AG09309 (cell line): ENCODE data around the gene ACOT7.
"Not testable (repeated sequence)": the region's sequence is repeated elsewhere in the genome, so short reads cannot be mapped to it uniquely, and the experiment has no call there.

ENCODE experiments used
- DNase-seq: peaks from one replicate; pipeline ENCODE4 v3.0.0-alpha.2; 2010; ENCODE audit warnings: low read depth
- H3K4me3 ChIP-seq: 2 replicates; pipeline ENCODE4 v1.5.1; 2011; ENCODE audit warnings: mild to moderate bottlenecking, low read depth, low read length, moderate library complexity; ENCODE audit not compliant: control insufficient read depth
- CTCF ChIP-seq: IDR thresholded peaks from 2 replicates; pipeline ENCODE4 v1.5.1; 2011; ENCODE audit warnings: mild to moderate bottlenecking, low read depth, low read length, inconsistent platforms; ENCODE audit not compliant: insufficient read depth, control insufficient read depth; ENCODE audit errors: missing control alignments

Gene ACOT7

DNA sequence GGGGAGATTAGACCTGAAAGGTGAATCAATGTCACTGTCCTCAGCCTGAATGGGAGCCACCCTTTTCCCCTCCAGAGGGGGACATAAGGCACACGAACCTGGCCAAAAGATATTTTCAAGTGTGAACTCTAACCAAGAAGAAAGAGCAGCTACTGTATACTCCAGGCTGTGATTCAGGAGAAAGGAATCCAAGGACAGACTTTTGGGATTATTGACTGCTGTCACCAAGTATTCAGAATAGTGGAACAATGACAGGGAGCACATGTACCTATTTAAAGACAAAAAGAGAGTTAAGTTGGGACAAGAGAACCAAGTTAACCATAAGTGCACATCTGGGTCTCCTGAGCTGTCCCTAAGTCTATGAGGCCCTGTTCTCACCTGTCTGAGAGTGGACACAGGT lies 160.2 kb downstream of the ACOT7 start:
- no peak overlapping the region for H3K4me3 ChIP-seq
- DNase-seq: no peak
- TF ChIP-seq CTCF: no peak

GRCh38 chr1:6225651-6226050 lies 167.9 kb downstream of the ACOT7 start:
- H3K4me3 ChIP-seq: no peak overlapping the region
- DNase-seq: no peak
- no peak for TF ChIP-seq CTCF

DNA sequence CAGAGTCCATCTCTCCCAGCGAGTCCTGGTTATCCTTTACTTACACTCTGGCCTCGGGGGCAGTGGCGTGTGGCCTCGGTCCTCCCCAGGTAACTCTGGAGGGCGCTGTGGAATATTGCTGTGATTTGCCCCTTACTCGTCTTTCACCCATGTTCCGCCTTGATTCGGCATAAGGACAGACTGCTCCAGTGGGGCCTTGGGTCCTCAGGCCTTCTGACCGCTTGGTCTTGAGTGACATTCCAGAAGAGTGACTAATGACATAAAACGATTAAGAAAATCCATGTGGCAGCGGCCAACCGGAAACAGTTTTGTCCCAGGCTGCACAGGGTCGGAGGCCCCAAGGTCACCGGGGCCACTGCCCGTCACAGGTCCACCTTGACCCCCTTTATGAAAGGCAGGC lies 168.8 kb downstream of the ACOT7 start:
- no peak overlapping the region for H3K4me3 ChIP-seq
- TF ChIP-seq CTCF: no peak
- no peak for DNase-seq

- no peak for TF ChIP-seq CTCF
- DNase-seq: no peak
- H3K4me3 ChIP-seq: no peak overlapping the region
Measured at GRCh38 chr1:6223617-6224016, 169.9 kb downstream of the ACOT7 start.

- TF ChIP-seq CTCF: no peak
- DNase-seq: no peak
- no peak overlapping the region for H3K4me3 ChIP-seq
Measured at GRCh38 chr1:6222636-6223035, 170.9 kb downstream of the ACOT7 start.

GRCh38 chr1:6221210-6221784 lies 172.3 kb downstream of the ACOT7 start:
- H3K4me3 ChIP-seq: no peak overlapping the region
- DNase-seq: no peak
- no peak for TF ChIP-seq CTCF

DNA sequence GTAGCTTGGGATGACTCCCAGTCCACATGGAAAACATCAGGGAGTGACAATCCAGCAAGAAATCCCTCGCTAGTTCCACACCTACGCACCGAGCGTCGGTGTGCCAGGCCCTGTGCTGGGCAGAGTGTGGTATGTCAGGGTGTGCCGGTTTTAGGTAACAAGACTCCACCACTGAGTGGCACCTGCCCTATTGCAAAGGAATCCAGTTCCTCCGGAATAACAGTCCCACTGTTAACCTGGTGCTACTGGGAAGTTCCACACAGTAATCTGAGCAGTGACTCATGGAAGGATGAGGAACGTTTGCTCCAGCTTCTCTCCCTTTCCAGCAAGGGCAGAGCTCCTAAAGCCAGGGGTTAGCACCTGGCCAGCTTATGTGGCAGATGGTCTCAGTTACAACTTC lies 173.3 kb downstream of the ACOT7 start:
- TF ChIP-seq CTCF: no peak
- no peak for DNase-seq
- no peak overlapping the region for H3K4me3 ChIP-seq

GRCh38 chr1:6219641-6220040 lies 173.9 kb downstream of the ACOT7 start:
- not testable (repeated sequence) for DNase-seq, H3K4me3 ChIP-seq
